Spleen (tissue), 11 donors: ENCODE results near the gene WNK1. TPM values are rescaled to one million over a fixed set of nuclear protein-coding genes. Genes with fewer than 3 reads are reported as not detected.
"Not testable (repeated sequence)": the region's sequence is repeated elsewhere in the genome, so short reads cannot be mapped to it uniquely, and the experiment has no call there.

ENCODE experiments used
- DNase-seq: peaks from one replicate; pipeline ENCODE4 v3.0.0-alpha.2; 2020
- H3K27ac ChIP-seq, 8 donors: fragments of 200-600 bp; sonication (generic) in 7 of 8; 1 replicate in 4 of 8; 2 replicates in 4 of 8; pipeline versions ENCODE4 v1.5.0 to v1.8.0; 2016 to 2021; ENCODE audit warnings: inconsistent platforms in 4 of 8, mild to moderate bottlenecking in 4 of 8, moderate library complexity in 1 of 8
- H3K27me3 ChIP-seq, 7 donors: fragments of 200-600 bp; sonication (generic) in 6 of 7; replicated peaks in 1 of 7; 1 replicate in 4 of 7; 2 replicates in 3 of 7; pipeline versions ENCODE4 v1.5.0 to v1.8.0; 2016 to 2021; ENCODE audit warnings: inconsistent platforms in 3 of 7, mild to moderate bottlenecking in 1 of 7
- H3K36me3 ChIP-seq, 6 donors: fragments of 200-600 bp; sonication (generic) in 5 of 6; 1 replicate in 4 of 6; 2 replicates in 2 of 6; pipeline versions ENCODE4 v1.5.0 to v1.8.0; 2016 to 2021; ENCODE audit warnings: inconsistent platforms in 2 of 6
- H3K4me1 ChIP-seq, 6 donors: fragments of 200-600 bp; sonication (generic) in 5 of 6; 1 replicate in 3 of 6; 2 replicates in 3 of 6; pipeline versions ENCODE4 v1.5.0 to v1.8.0; 2016 to 2021; ENCODE audit warnings: inconsistent platforms in 3 of 6
- H3K4me3 ChIP-seq, 8 donors: fragments of 200-600 bp; sonication (generic) in 7 of 8; 1 replicate in 4 of 8; 2 replicates in 4 of 8; pipeline versions ENCODE4 v1.5.0 to v1.8.0; 2016 to 2021; ENCODE audit warnings: inconsistent platforms in 4 of 8, mild to moderate bottlenecking in 4 of 8, moderate library complexity in 2 of 8
- H3K9me3 ChIP-seq, 8 donors: fragments of 200-600 bp; sonication (generic) in 7 of 8; 1 replicate in 4 of 8; 2 replicates in 4 of 8; pipeline versions ENCODE4 v1.5.0 to v1.8.0; 2016 to 2021; ENCODE audit warnings: inconsistent platforms in 4 of 8
- POLR2A ChIP-seq, 3 donors: fragments of 450-650 bp; IDR thresholded peaks; one replicate each; pipeline ENCODE4 v1.5.1; 2017; ENCODE audit warnings: antibody characterized with exemption in 3 of 3, mild to moderate bottlenecking in 1 of 3
- POLR2AphosphoS5 ChIP-seq, 3 donors: sonication (generic); formaldehyde crosslinking; IDR thresholded peaks; one replicate each; pipeline ENCODE4 v1.5.1; 2017; ENCODE audit warnings: antibody characterized with exemption in 3 of 3
- WGBS, 5 donors: extraction: QIAGEN DNeasy Blood & Tissue Kit in 3 of 5; methylation state at CpG; one replicate each; pipeline versions ENCODE4 v1.1.5 to v1.1.7; 2013 to 2018; 5-methylcytosine and 5-hydroxymethylcytosine counted together
- intact Hi-C: fragments of 100-400 bp; cut with DNase I; formaldehyde crosslinking; loops from one replicate; pipeline ENCODE4 v1.15.0; 2023; ENCODE audit warnings: low total_unique reads
- polyA plus RNA-seq, 3 donors: library from polyadenylated mRNA; stranded (reverse); fragments of 200-250 nt; gene quantifications; one replicate each; pipeline ENCODE4 v1.2.1, GENCODE V29; 2013
- total RNA-seq, 7 donors: library from RNA; depleted of rRNA in 3 of 7; stranded (reverse); fragments of >200 nt in 3 of 7; fragmentation: NEBNext Ultra II Directional in 4 of 7; extraction: Animal tissue kit (Norgen Biotek cat#: 25700) in 4 of 7; gene quantifications; one replicate each; pipeline versions ENCODE4 v1.1.0 to v1.2.1, GENCODE V29; 2016 to 2021
- TF ChIP-seq, protein P1 (sequence below), 11 experiments: fragments of 200-600 bp in 7 of 11; fragments of 450-650 bp in 4 of 11; sonication (generic) in 4 of 11; IDR thresholded peaks in 8 of 11; conservative IDR thresholded peaks in 3 of 11; 1 replicate in 7 of 11; 2 replicates in 4 of 11; pipeline versions ENCODE4 v1.4.0 to v1.8.0; 2016 to 2021; ENCODE audit warnings: antibody characterized with exemption in 11 of 11, inconsistent platforms in 4 of 11, mild to moderate bottlenecking in 1 of 11
- donor health status: healthy with polysubstance abuse.
- donor health status: DM: no; HTN: no; CAD: no; lungs with moderate emphysema.
- donor health status: DM: no; HTN: no; CAD: no.
- donor health status: Bipolar disorder and iron deficiency.
- donor health status: healthy.
- donor health status: DM: no; HTN: no; CAD: no.
- donor health status: DM: yes; HTN: yes; CAD: no.

WNK1 gene
- total and polyA plus RNA-seq, 10 donors: 8.8 to 261 (median 202) TPM

DNA sequence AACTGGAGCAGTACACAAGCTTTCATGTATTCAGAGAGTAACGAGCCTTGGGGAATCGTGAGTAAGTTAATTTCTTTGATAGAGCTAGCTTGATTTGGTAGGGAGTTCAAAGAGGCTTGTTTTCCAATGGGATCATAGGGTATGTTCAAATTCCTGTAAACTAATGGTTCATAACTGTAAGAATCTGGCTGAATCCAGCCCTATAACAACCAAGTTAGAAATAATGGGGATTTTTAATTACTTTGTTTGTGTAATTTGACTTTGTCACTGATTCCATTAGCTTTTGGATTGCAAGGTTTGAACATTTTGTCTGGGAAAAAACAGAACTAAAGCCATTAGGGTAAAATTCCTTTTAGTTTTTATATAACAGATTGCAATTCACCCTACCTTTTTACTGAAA is 94.0 kb downstream of the WNK1 start:
- intact Hi-C loops: no loop called here
- DNase-seq: no peak
- peaks cover 0 to 42% (median 4%) of the 10 kb centered on the region in 6 donors for H3K36me3 ChIP-seq
- no peak overlapping the region for H3K27ac ChIP-seq
- no peaks in the 10 kb centered on the region for H3K27me3 ChIP-seq
- 96 to 99% (median 98%) methylated on average over 2 of the region's 2 CpGs for WGBS, 5 donors
- no peaks in the 10 kb centered on the region for H3K9me3 ChIP-seq
- TF ChIP-seq POLR2AphosphoS5 (IDR thresholded peaks at IDR 0.05): no peak
- no peak for TF ChIP-seq POLR2A (IDR thresholded peaks at IDR 0.05)
- TF ChIP-seq, protein P1, sequence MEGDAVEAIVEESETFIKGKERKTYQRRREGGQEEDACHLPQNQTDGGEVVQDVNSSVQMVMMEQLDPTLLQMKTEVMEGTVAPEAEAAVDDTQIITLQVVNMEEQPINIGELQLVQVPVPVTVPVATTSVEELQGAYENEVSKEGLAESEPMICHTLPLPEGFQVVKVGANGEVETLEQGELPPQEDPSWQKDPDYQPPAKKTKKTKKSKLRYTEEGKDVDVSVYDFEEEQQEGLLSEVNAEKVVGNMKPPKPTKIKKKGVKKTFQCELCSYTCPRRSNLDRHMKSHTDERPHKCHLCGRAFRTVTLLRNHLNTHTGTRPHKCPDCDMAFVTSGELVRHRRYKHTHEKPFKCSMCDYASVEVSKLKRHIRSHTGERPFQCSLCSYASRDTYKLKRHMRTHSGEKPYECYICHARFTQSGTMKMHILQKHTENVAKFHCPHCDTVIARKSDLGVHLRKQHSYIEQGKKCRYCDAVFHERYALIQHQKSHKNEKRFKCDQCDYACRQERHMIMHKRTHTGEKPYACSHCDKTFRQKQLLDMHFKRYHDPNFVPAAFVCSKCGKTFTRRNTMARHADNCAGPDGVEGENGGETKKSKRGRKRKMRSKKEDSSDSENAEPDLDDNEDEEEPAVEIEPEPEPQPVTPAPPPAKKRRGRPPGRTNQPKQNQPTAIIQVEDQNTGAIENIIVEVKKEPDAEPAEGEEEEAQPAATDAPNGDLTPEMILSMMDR (IDR thresholded peaks at IDR 0.05 in 8 of 11, conservative IDR thresholded peaks at IDR 0.05 in 3 of 11): no peak
- H3K4me3 ChIP-seq: no peak overlapping the region
- H3K4me1 ChIP-seq: peaks cover 0 to 55% (median 18%) of the 10 kb centered on the region in 6 donors

DNA sequence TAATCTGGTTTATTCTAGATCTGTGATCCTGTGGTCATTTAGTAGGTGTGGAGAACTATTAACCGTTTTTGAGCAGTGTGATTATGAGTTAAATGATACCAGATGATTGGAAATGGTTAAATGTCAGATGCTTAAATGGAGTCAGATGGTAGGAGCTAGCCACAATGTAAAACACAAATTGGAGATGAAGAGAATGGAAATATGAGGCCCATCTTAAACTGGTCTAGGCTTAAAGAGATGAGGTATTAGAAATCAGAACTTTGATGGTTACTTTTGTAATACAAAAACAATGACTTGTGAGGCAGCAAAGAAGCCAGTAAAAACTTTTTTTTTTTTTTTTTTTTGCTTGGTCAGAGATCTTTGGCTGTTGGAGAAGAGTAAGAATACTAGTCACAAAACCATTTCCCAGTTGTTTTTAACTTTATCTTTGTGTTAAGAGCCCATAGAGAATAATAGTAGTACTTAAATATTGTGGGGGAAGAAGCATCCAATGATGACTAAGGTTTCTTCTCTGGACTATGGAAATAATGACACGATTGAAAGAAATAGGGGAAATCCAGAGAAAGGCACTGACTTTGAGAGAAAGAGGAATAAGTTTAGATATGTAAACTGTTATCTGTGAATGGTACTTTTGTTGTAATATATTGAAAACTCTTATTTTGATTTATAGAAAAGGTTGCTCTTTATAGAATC is 95.9 kb downstream of the WNK1 start:
- Histone ChIP-seq H3K27ac (no peak overlapping the region), H3K9me3 (no peaks in the 10 kb centered on the region), H3K4me3 (no peak overlapping the region), H3K4me1 (peaks cover 0 to 46% (median 17%) of the 10 kb centered on the region in 6 donors), H3K27me3 (no peaks in the 10 kb centered on the region), H3K36me3 (peaks cover 0 to 27% (median 4%) of the 10 kb centered on the region in 6 donors)
- DNase-seq: no peak
- 52 to 61% (median 59%) methylated on average over 2 of the region's 2 CpGs for WGBS, 5 donors
- TF ChIP-seq, protein P1 (IDR thresholded peaks at IDR 0.05 in 8 of 11, conservative IDR thresholded peaks at IDR 0.05 in 3 of 11): no peak
- no peak for TF ChIP-seq POLR2A (IDR thresholded peaks at IDR 0.05)
- no peak for TF ChIP-seq POLR2AphosphoS5 (IDR thresholded peaks at IDR 0.05)
- intact Hi-C loops: no loop called here

DNA sequence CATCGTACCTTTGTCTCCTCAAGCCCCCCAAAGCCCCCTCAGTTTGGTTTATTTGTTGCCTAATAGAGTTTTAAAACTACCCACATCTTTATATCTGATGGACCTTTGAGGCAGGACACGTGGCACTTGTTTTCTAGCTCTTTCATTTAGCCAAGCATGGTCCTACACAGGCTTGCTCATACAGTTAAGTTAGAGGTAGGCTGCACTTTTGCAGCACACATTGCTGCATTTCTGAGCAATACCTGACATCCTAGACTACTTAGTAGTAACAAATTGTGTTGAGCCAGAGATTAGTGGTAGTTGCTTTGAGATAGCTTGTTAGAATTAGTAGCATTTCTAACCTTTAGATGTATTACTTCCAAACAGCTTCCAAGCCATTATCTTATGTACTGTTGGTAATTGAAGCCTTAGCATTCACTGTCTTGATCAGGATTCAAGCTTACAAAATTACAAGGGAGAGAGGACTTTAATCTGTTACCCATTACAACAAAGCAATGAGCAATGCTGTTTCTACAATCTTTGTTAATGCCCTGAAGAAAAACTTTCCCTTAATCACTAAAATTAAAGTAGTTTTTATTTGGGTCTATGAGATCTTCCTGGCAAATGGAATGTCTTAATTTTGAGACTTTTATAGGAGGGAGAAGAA is 96.6 kb downstream of the WNK1 start:
- Histone ChIP-seq H3K9me3 (no peaks in the 10 kb centered on the region), H3K4me3 (no peak overlapping the region), H3K27ac (no peak overlapping the region), H3K27me3 (no peaks in the 10 kb centered on the region), H3K4me1 (peaks cover 0 to 39% (median 17%) of the 10 kb centered on the region in 6 donors), H3K36me3 (peaks cover 0 to 24% (median 3%) of the 10 kb centered on the region in 6 donors)
- intact Hi-C loops: no loop called here
- DNase-seq: no peak
- TF ChIP-seq, protein P1 (IDR thresholded peaks at IDR 0.05 in 8 of 11, conservative IDR thresholded peaks at IDR 0.05 in 3 of 11): no peak
- TF ChIP-seq POLR2AphosphoS5 (IDR thresholded peaks at IDR 0.05) (no peak), POLR2A (IDR thresholded peaks at IDR 0.05) (no peak)
- 86 to 90% (median 87%) methylated on average over 2 of the region's 2 CpGs for WGBS, 5 donors

DNA sequence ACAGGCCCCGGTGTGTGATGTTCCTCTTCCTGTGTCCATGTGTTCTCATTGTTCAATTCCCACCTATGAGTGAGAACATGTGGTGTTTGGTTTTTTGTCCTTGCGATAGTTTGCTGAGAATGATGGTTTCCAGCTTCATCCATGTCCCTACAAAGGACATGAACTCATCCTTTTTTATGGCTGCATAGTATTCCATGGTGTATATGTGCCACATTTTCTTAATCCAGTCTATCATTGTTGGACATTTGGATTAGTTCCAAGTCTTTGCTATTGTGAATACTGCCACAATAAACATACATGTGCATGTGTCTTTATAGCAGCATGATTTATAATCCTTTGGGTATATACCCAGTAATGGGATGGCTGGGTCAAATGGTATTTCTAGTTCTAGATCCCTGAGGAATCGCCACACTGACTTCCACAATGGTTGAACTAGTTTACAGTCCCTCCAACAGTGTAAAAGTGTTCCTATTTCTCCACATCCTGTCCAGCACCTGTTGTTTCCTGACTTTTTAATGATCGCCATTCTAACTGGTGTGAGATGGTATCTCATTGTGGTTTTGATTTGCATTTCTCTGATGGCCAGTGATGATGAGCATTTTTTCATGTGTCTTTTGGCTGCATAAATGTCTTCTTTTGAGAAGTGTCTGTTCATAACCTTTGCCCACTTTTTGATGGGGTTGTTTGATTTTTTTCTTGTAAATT is 97.5 kb downstream of the WNK1 start:
- H3K4me3 ChIP-seq, DNase-seq, H3K27me3 ChIP-seq, H3K9me3 ChIP-seq, H3K27ac ChIP-seq, intact Hi-C loops: not testable (repeated sequence)
- 54 to 90% (median 76%) methylated on average over 2 to 4 of the region's 4 CpGs for WGBS, 5 donors
- peaks cover 3 to 43% (median 17%) of the 10 kb centered on the region in 6 donors for H3K4me1 ChIP-seq
- peaks cover 0 to 19% (median 0%) of the 10 kb centered on the region in 6 donors for H3K36me3 ChIP-seq
